ENCODE data around the gene OR4Q2. TPM values are rescaled to one million over a fixed set of nuclear protein-coding genes. Genes with fewer than 3 reads are reported as not detected.

The OR4Q2 gene
- total RNA-seq, 5 donors from 2014 or later (not counting 1 experiment from before 2014, with no cell fraction given): not detected

DNA sequence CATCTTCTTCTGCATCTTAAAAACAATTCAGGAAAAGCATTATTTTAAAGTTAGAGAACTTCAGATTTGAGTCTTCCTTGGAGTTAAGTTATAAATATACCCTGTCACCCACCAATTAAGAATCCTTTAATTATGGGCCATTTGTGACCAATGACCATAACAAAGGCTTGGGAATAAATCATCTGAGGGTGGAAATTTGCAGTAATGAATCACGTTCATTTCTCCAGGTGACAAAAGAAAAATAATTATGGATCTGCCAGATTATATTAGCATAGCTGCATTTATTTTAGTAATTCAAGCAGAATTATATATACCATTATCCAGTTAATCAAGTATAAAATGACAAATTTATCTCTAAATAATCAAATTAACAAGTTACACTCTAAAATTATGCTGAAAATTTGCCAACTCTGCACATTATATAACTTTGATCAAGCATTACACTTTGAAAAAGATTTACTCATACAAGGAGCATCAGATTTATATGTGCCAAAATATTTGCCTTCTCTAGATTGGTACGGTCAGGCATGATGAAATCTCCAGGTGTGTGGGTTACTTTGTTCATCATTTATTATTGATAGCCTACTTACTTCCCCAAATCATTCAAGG, 17.4 kb downstream of the OR4Q2 start, which contains the start of gene OR4K14:
TSS of gene OR4K14 (minus strand) at position 51 of the 609 bp plus-strand sequence. CDS start 4,114 bp downstream, outside the sequence.
- CTCF ChIA-PET: no interaction called here
- DNase-seq: no peak
- WGBS (ENCODE audit: insufficient coverage): no CpG with 5 or more reads among the region's 2 CpGs
- Histone ChIP-seq H3K4me1 (ENCODE audit: control insufficient read depth in 1 of 2, extremely low read depth in 1 of 2, insufficient read depth in 2 of 2, low read length in 2 of 2) (no peaks in the 10 kb centered on the region), H3K36me3 (ENCODE audit: control insufficient read depth in 2 of 2, extremely low read depth in 1 of 2, insufficient read depth in 1 of 2, low read length in 1 of 2) (no peaks in the 10 kb centered on the region), H3K27me3 (replicated peaks in 1 of 2; ENCODE audit: control insufficient read depth in 2 of 2, extremely low read depth in 1 of 2, insufficient read depth in 2 of 2, low read length in 1 of 2) (no peaks in the 10 kb centered on the region), H3K4me3 (ENCODE audit: control insufficient read depth in 1 of 2, extremely low read depth in 1 of 2, low read length in 1 of 2) (no peak within 1 kb of the TSS), H3K9me3 (no peaks in the 10 kb centered on the region), H3K27ac (ENCODE audit: low read length) (no peak within 1 kb of the TSS)
- no peak within 1 kb of the TSS for H3K4me3 Mint-ChIP-seq
- no peak within 1 kb of the TSS for H3K27ac Mint-ChIP-seq
- no peaks in the 10 kb centered on the region for H3K36me3 Mint-ChIP-seq
- H3K9me3 Mint-ChIP-seq: peaks cover 0 to 5% (median under 1%) of the 10 kb centered on the region in 3 donors
- no peaks in the 10 kb centered on the region for H3K4me1 Mint-ChIP-seq
- ATAC-seq (replicated peaks in 1 of 4): no peak
- POLR2A ChIA-PET: no interaction called here
- peaks cover 0 to 12% of the 10 kb centered on the region in 2 donors for H3K27me3 Mint-ChIP-seq

- Mint-ChIP-seq H3K4me1 (no peaks in the 10 kb centered on the region), H3K4me3 (no peak overlapping the region), H3K27me3 (peaks cover 0 to 3% of the 10 kb centered on the region in 2 donors), H3K36me3 (no peaks in the 10 kb centered on the region), H3K27ac (no peak overlapping the region), H3K9me3 (no peaks in the 10 kb centered on the region)
- WGBS (ENCODE audit: insufficient coverage): no CpG with 5 or more reads among the region's 6 CpGs
- Histone ChIP-seq H3K4me1 (ENCODE audit: control insufficient read depth in 1 of 2, extremely low read depth in 1 of 2, insufficient read depth in 2 of 2, low read length in 2 of 2) (no peaks in the 10 kb centered on the region), H3K9me3 (no peaks in the 10 kb centered on the region), H3K27ac (ENCODE audit: low read length) (no peak overlapping the region), H3K27me3 (replicated peaks in 1 of 2; ENCODE audit: control insufficient read depth in 2 of 2, extremely low read depth in 1 of 2, insufficient read depth in 2 of 2, low read length in 1 of 2) (no peaks in the 10 kb centered on the region), H3K36me3 (ENCODE audit: control insufficient read depth in 2 of 2, extremely low read depth in 1 of 2, insufficient read depth in 1 of 2, low read length in 1 of 2) (no peaks in the 10 kb centered on the region), H3K4me3 (ENCODE audit: control insufficient read depth in 1 of 2, extremely low read depth in 1 of 2, low read length in 1 of 2) (no peak overlapping the region)
- ChIA-PET POLR2A (no interaction called here), CTCF (no interaction called here)
- no peak for DNase-seq
- no peak for ATAC-seq (replicated peaks in 1 of 4)
Measured at GRCh38 chr14:20031058-20031457, 29.1 kb downstream of the OR4Q2 start.

DNA sequence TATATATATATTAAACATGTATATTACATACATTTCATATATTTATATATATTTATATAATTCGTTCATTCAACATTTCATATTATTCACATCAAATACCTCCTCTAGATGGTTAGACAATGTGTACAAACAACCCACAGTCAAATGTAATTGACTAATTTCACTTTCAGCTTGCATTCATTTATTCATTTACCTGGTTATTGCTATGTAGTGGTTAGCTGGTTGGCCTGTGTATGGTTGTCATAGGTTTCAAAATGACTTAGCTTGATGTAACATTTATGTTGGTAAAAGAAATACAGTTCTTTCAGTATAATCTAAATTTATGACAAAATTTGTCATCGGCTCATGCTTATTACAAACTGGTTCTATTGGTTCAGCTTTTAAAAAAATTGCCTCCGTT, 33.5 kb downstream of the OR4Q2 start:
- no peak overlapping the region for H3K27ac Mint-ChIP-seq
- H3K36me3 ChIP-seq (ENCODE audit: control insufficient read depth in 2 of 2, extremely low read depth in 1 of 2, insufficient read depth in 1 of 2, low read length in 1 of 2): no peaks in the 10 kb centered on the region
- WGBS (ENCODE audit: insufficient coverage): no CpG with 5 or more reads among the region's 3 CpGs
- no peaks in the 10 kb centered on the region for H3K4me1 ChIP-seq (ENCODE audit: control insufficient read depth in 1 of 2, extremely low read depth in 1 of 2, insufficient read depth in 2 of 2, low read length in 2 of 2)
- H3K4me3 ChIP-seq (ENCODE audit: control insufficient read depth in 1 of 2, extremely low read depth in 1 of 2, low read length in 1 of 2): no peak overlapping the region
- H3K27me3 Mint-ChIP-seq: no peaks in the 10 kb centered on the region
- ATAC-seq (replicated peaks in 1 of 4) (no peak), DNase-seq (no peak)
- ChIA-PET CTCF (no interaction called here), POLR2A (no interaction called here)
- H3K4me3 Mint-ChIP-seq: no peak overlapping the region
- no peaks in the 10 kb centered on the region for H3K9me3 ChIP-seq
- H3K27me3 ChIP-seq (replicated peaks in 1 of 2; ENCODE audit: control insufficient read depth in 2 of 2, extremely low read depth in 1 of 2, insufficient read depth in 2 of 2, low read length in 1 of 2): no peaks in the 10 kb centered on the region
- no peaks in the 10 kb centered on the region for H3K36me3 Mint-ChIP-seq
- no peaks in the 10 kb centered on the region for H3K4me1 Mint-ChIP-seq
- H3K9me3 Mint-ChIP-seq: peaks cover 0 to 8% (median 0%) of the 10 kb centered on the region in 3 donors
- H3K27ac ChIP-seq (ENCODE audit: low read length): no peak overlapping the region

DNA sequence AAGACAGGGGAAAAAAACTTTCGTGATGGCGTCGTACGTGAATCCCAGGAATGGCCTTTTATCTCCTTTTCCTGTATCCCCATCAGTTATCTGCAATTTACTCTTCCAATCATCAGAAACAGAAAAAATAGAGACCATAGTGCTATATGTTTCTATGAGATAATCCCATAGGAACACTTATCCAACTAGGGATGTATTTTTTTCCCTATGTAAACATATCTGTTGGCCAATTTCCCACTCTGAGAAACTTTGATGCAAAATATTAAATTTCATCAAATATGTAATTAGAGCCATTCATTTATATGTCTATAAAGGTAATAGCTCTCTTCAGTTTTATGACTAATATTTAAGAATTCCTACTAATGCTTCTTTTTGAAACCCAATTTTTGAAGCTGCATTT, 34.0 kb downstream of the OR4Q2 start, which contains the start of gene OR4K13:
TSS of gene OR4K13 (minus strand) at position 101 of the 400 bp plus-strand sequence. CDS start 1,280 bp downstream, outside the sequence.
- H3K4me1 Mint-ChIP-seq: no peaks in the 10 kb centered on the region
- POLR2A ChIA-PET: no interaction called here
- CTCF ChIA-PET: no interaction called here
- H3K4me3 Mint-ChIP-seq: no peak within 1 kb of the TSS
- H3K9me3 Mint-ChIP-seq: peaks cover 0 to 8% (median 0%) of the 10 kb centered on the region in 3 donors
- Histone ChIP-seq H3K36me3 (ENCODE audit: control insufficient read depth in 2 of 2, extremely low read depth in 1 of 2, insufficient read depth in 1 of 2, low read length in 1 of 2) (no peaks in the 10 kb centered on the region), H3K4me1 (ENCODE audit: control insufficient read depth in 1 of 2, extremely low read depth in 1 of 2, insufficient read depth in 2 of 2, low read length in 2 of 2) (no peaks in the 10 kb centered on the region), H3K27me3 (replicated peaks in 1 of 2; ENCODE audit: control insufficient read depth in 2 of 2, extremely low read depth in 1 of 2, insufficient read depth in 2 of 2, low read length in 1 of 2) (no peaks in the 10 kb centered on the region), H3K9me3 (no peaks in the 10 kb centered on the region), H3K4me3 (ENCODE audit: control insufficient read depth in 1 of 2, extremely low read depth in 1 of 2, low read length in 1 of 2) (no peak within 1 kb of the TSS), H3K27ac (ENCODE audit: low read length) (no peak within 1 kb of the TSS)
- no peaks in the 10 kb centered on the region for H3K27me3 Mint-ChIP-seq
- no peak within 1 kb of the TSS for H3K27ac Mint-ChIP-seq
- no peak for DNase-seq
- WGBS (ENCODE audit: insufficient coverage): no CpG with 5 or more reads among the region's 4 CpGs
- ATAC-seq (replicated peaks in 1 of 4): no peak
- H3K36me3 Mint-ChIP-seq: no peaks in the 10 kb centered on the region

DNA sequence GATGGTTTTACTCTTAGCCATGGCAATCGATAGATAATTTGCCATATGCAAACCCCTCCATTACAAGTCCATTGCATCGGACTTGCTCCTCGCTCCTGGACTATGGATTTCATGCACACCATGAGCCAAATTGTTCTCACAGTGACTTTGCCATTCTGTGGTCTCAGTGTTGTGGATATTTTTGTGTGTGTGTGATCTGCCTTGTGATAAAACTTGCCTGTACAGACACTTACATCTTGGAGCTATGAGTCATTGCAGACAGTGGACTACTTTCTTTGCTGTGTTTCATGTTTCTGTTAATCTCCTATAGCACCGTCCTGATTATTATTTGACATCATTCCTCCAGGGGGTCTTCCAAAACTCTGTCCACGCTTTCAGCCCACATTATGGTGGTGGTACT, 42.3 kb downstream of the OR4Q2 start:
- Mint-ChIP-seq H3K9me3 (peaks cover 0 to 4% (median 3%) of the 10 kb centered on the region in 3 donors), H3K4me1 (no peaks in the 10 kb centered on the region), H3K27me3 (peaks cover 2 to 14% of the 10 kb centered on the region in 2 donors), H3K36me3 (no peaks in the 10 kb centered on the region), H3K27ac (no peak overlapping the region), H3K4me3 (no peak overlapping the region)
- H3K27ac ChIP-seq (ENCODE audit: low read length): no peak overlapping the region
- ChIA-PET POLR2A (no interaction called here), CTCF (no interaction called here)
- H3K4me1 ChIP-seq (ENCODE audit: control insufficient read depth in 1 of 2, extremely low read depth in 1 of 2, insufficient read depth in 2 of 2, low read length in 2 of 2): no peaks in the 10 kb centered on the region
- H3K36me3 ChIP-seq (ENCODE audit: control insufficient read depth in 2 of 2, extremely low read depth in 1 of 2, insufficient read depth in 1 of 2, low read length in 1 of 2): no peaks in the 10 kb centered on the region
- H3K4me3 ChIP-seq (ENCODE audit: control insufficient read depth in 1 of 2, extremely low read depth in 1 of 2, low read length in 1 of 2): no peak overlapping the region
- DNase-seq (no peak), ATAC-seq (replicated peaks in 1 of 4) (no peak)
- H3K9me3 ChIP-seq: peaks cover 3% of the 10 kb centered on the region
- no peaks in the 10 kb centered on the region for H3K27me3 ChIP-seq (replicated peaks in 1 of 2; ENCODE audit: control insufficient read depth in 2 of 2, extremely low read depth in 1 of 2, insufficient read depth in 2 of 2, low read length in 1 of 2)
- WGBS (ENCODE audit: insufficient coverage): 100% methylated on average over 1 of the region's 5 CpGs

DNA sequence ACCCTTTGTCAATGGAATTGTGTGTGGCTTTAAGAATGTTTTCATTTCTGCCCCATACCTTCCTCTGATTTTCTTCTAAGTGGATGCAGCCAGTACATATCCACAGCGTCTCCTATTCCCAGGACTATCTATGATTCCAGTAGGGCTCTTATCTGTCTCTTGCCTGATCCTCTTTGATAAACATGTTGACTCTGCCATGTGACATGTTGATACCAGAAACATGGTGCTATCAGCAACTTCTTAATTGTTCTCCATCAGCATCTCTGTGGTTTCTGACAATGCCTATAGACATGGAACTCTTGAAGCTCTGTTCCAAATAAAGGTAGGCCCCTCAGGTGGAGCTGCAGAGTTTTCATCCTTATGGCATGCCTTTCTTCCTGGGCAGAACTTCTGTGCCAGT, 46.2 kb downstream of the OR4Q2 start:
- Histone ChIP-seq H3K36me3 (ENCODE audit: control insufficient read depth in 2 of 2, extremely low read depth in 1 of 2, insufficient read depth in 1 of 2, low read length in 1 of 2) (no peaks in the 10 kb centered on the region), H3K9me3 (peaks cover 3% of the 10 kb centered on the region), H3K4me1 (ENCODE audit: control insufficient read depth in 1 of 2, extremely low read depth in 1 of 2, insufficient read depth in 2 of 2, low read length in 2 of 2) (no peaks in the 10 kb centered on the region), H3K4me3 (ENCODE audit: control insufficient read depth in 1 of 2, extremely low read depth in 1 of 2, low read length in 1 of 2) (no peak overlapping the region), H3K27ac (ENCODE audit: low read length) (no peak overlapping the region), H3K27me3 (replicated peaks in 1 of 2; ENCODE audit: control insufficient read depth in 2 of 2, extremely low read depth in 1 of 2, insufficient read depth in 2 of 2, low read length in 1 of 2) (peaks cover 0 to 2% of the 10 kb centered on the region in 2 experiments)
- H3K4me1 Mint-ChIP-seq: no peaks in the 10 kb centered on the region
- H3K36me3 Mint-ChIP-seq: no peaks in the 10 kb centered on the region
- H3K27me3 Mint-ChIP-seq: peaks cover 8 to 19% of the 10 kb centered on the region in 2 donors
- ChIA-PET POLR2A (no interaction called here), CTCF (no interaction called here)
- no peak for DNase-seq
- H3K27ac Mint-ChIP-seq: no peak overlapping the region
- WGBS (ENCODE audit: insufficient coverage): 67% methylated on average over 1 of the region's 1 CpG
- no peaks in the 10 kb centered on the region for H3K9me3 Mint-ChIP-seq
- H3K4me3 Mint-ChIP-seq: no peak overlapping the region
- ATAC-seq (replicated peaks in 1 of 4): no peak
